Type B pancreatic cell (in vitro differentiated cells): Measurements from ENCODE around the gene NCBP3. TPM values are rescaled to one million over a fixed set of nuclear protein-coding genes. Genes with fewer than 3 reads are reported as not detected.

Source experiments
- DNase-seq: peaks from one replicate; pipeline ENCODE4 v3.0.0; 2021; ENCODE audit warnings: mixed read lengths; ENCODE audit not compliant: unreplicated experiment; ENCODE audit errors: extremely low spot score
- H3K27ac Mint-ChIP-seq: 2 replicates; pipeline ENCODE4 v1.8.0; 2021; ENCODE audit warnings: mild to moderate bottlenecking, mixed read lengths
- H3K27me3 Mint-ChIP-seq: 2 replicates; pipeline ENCODE4 v1.8.0; 2021; ENCODE audit warnings: mixed read lengths
- H3K36me3 Mint-ChIP-seq: 2 replicates; pipeline ENCODE4 v1.8.0; 2021; ENCODE audit warnings: mixed read lengths
- H3K4me1 Mint-ChIP-seq: one replicate; pipeline ENCODE4 v1.8.0; 2021; ENCODE audit warnings: mixed read lengths; ENCODE audit not compliant: unreplicated experiment
- H3K4me3 Mint-ChIP-seq: 2 replicates; pipeline ENCODE4 v1.8.0; 2021; ENCODE audit warnings: mild to moderate bottlenecking, mixed read lengths
- H3K9me3 Mint-ChIP-seq: 2 replicates; pipeline ENCODE4 v1.8.0; 2021; ENCODE audit warnings: mixed read lengths
- CTCF ChIP-seq: fragments of 200-600 bp; sonication (generic); conservative IDR thresholded peaks from 2 replicates; pipeline ENCODE4 v1.5.0; 2021; ENCODE audit warnings: antibody characterized with exemption, mild to moderate bottlenecking
- long read RNA-seq: library from polyadenylated mRNA; unstranded; transcript quantifications from one replicate; pipeline ENCODE4 v2.0.0, GENCODE V29; 2020
- total RNA-seq: library from RNA; stranded (reverse); gene quantifications from 2 replicates; pipeline ENCODE4 v1.2.1, GENCODE V29; 2021; ENCODE audit warnings: low replicate concordance

NCBP3 gene
- total RNA-seq = 54.9 and 58.2 TPM in 2 replicates
- long read RNA-seq, full-length matches to known transcripts = 3 of 16 reads
- long read RNA-seq, partial matches to known transcripts = 9 of 16 reads
- long read RNA-seq, other reads (novel, unspliced or antisense) = 4 of 16 reads

- TF ChIP-seq CTCF = peak; percentile 98
- Mint-ChIP-seq H3K9me3 (no peaks in the 10 kb centered on the region), H3K36me3 (peaks cover 8% of the 10 kb centered on the region), H3K27ac (peak within 1 kb of the TSS; percentile 91), H3K27me3 (peaks cover 3% of the 10 kb centered on the region), H3K4me3 (peak within 1 kb of the TSS; percentile 96), H3K4me1 (peaks cover 13% of the 10 kb centered on the region)
- DNase-seq = peak; percentile 95
Observed at GRCh38 chr17:3845621-3846436, at the start of gene NCBP3. TSS of gene NCBP3 (minus strand) at chr17:3846246. CDS start at chr17:3846223, 23 bp downstream.

GRCh38 chr17:3895354-3895753, 49.3 kb upstream of the NCBP3 start:
- Mint-ChIP-seq H3K4me3 (peak overlapping the region; percentile 36), H3K4me1 (peaks cover 32% of the 10 kb centered on the region), H3K27me3 (peaks cover 13% of the 10 kb centered on the region), H3K9me3 (no peaks in the 10 kb centered on the region), H3K36me3 (no peaks in the 10 kb centered on the region), H3K27ac (peak overlapping the region; percentile 88)
- no peak for TF ChIP-seq CTCF
- DNase-seq = no peak

GRCh38 chr17:3894911-3895343, 48.9 kb upstream of the NCBP3 start:
- peak overlapping the region; percentile 36 for H3K4me3 Mint-ChIP-seq
- no peaks in the 10 kb centered on the region for H3K36me3 Mint-ChIP-seq
- no peak for DNase-seq
- H3K27ac Mint-ChIP-seq = peak overlapping the region; percentile 88
- H3K4me1 Mint-ChIP-seq = peaks cover 35% of the 10 kb centered on the region
- H3K27me3 Mint-ChIP-seq = peaks cover 16% of the 10 kb centered on the region
- H3K9me3 Mint-ChIP-seq = no peaks in the 10 kb centered on the region
- no peak for TF ChIP-seq CTCF

GRCh38 chr17:3894188-3894587, 48.1 kb upstream of the NCBP3 start:
- H3K4me1 Mint-ChIP-seq = peaks cover 35% of the 10 kb centered on the region
- H3K27me3 Mint-ChIP-seq = peaks cover 16% of the 10 kb centered on the region
- TF ChIP-seq CTCF = no peak
- no peak overlapping the region for H3K27ac Mint-ChIP-seq
- no peak for DNase-seq
- H3K36me3 Mint-ChIP-seq = no peaks in the 10 kb centered on the region
- H3K4me3 Mint-ChIP-seq = peak overlapping the region; percentile 84
- no peaks in the 10 kb centered on the region for H3K9me3 Mint-ChIP-seq

- Mint-ChIP-seq H3K4me1 (peaks cover 35% of the 10 kb centered on the region), H3K9me3 (no peaks in the 10 kb centered on the region), H3K36me3 (no peaks in the 10 kb centered on the region), H3K27me3 (peaks cover 16% of the 10 kb centered on the region), H3K4me3 (peak overlapping the region; percentile 84), H3K27ac (peak overlapping the region; percentile 70)
- no peak for TF ChIP-seq CTCF
- DNase-seq = no peak
Observed at GRCh38 chr17:3893720-3894116, 47.7 kb upstream of the NCBP3 start.
